ENCODE data around the gene CYP8B1. TPM values are rescaled to one million over a fixed set of nuclear protein-coding genes. Genes with fewer than 3 reads are reported as not detected.

The CYP8B1 gene
- total and polyA plus RNA-seq, 9 of the 15 experiments (the other 6 are each of a cell fraction or from before 2014, with no cell fraction given), result 0.04 TPM; not detected in 8

DNA sequence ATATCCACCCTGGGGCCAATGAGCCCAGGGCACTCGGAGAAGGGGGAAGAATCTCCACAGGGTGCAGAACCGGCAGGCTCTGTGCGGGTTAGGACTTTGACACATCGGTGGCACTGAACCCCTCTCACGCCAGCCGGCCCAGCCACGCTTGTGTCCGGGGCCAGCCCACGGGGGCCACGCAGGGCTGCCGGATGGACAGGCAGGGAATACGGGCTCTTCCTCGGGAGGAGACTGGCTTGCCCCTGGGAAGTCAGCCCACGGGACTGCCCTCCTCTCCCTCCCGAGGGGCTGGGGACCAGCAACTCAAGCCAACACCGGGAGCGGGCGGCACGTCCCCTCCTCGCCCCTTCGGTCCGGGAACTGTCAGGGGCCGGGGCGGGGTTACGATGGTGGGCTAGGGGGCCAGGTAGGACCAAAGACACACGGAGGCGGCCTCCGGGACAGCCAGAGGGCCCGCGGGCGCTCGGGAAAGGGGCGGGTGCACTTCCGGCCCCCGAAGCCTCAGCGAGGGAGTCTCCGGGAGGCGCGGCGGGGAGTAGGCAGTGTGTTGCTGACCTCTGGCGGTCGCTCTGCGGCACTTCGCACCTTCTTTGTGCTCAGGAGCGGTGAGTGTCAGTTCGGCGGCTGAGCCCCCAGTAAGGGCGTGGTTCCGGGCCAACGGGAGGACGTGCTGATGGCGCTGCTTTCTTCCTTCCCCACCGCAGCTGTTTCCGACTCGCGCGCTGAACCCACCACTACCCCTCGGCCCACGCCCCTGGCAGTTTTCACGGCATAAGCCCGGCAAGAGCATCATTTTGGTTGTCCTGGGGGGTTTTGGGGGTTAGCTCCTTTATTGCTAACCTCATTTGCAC, 5.1 kb upstream of the CYP8B1 start (continued):
- no peak; the same call in 1 of the 2 replicates for TF ChIP-seq OTX1 (CRISPR knock-in tag; IDR thresholded peaks at IDR 0.05)
- no peak for TF ChIP-seq ZNF277 (CRISPR knock-in tag; IDR thresholded peaks at IDR 0.05; ENCODE audit: borderline replicate concordance)
- no peak for TF ChIP-seq ATF1 (CRISPR knock-in tag; IDR thresholded peaks at IDR 0.05)
- TF ChIP-seq ATF1 (tag; IDR thresholded peaks at IDR 0.05), result peak; percentile 55; the same call in 1 of the 2 replicates
- peak; percentile 92 for TF ChIP-seq STAG1 (CRISPR knock-in tag; IDR thresholded peaks at IDR 0.05; ENCODE audit: borderline replicate concordance)
- 0 out of 2 replicates have a peak, but pooled peaks have one; percentile 41 for TF ChIP-seq FOXP1 (CRISPR knock-in tag; IDR thresholded peaks at IDR 0.05)
- TF ChIP-seq ZNF408 (CRISPR knock-in tag; IDR thresholded peaks at IDR 0.05; ENCODE audit: low read depth), result no peak
- TF ChIP-seq ZEB2 (IDR thresholded peaks at IDR 0.05), result 0 out of 2 replicates have a peak, but pooled peaks have one; percentile 31

DNA sequence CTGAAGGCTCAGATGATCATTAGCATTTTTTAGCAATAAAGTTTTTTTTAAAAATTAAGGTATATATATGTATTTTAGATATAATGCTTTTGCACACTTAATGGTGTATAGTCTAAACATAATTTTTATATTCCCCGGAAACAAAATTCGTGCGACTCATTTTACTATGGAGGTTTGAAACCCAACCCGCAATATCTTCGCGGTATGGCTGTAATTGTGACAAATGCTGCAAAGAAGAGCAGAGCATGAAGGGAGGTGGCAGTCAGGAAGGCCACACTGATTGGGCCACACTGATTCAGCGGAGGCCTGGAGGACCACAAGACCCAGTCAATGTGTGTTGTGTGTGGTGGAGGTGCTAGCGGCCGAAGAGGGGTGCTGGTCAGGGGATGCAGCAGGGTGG, 4.5 kb upstream of the CYP8B1 start:
- H3K4me3 ChIP-seq, result no peak overlapping the region
- no peaks in the 10 kb centered on the region for H3K9me1 ChIP-seq (ENCODE audit: control insufficient read depth, insufficient read depth, low read length)
- ChIA-PET POLR2A (interaction anchor here (0.6 kb wide), 1 partner anchor 55 kb away, joined by 3 read pairs; no protein-coding TSS in a partner anchor), CTCF (ENCODE audit: low intra/inter-chr PET ratio) (interaction anchor here (1.0 to 3.5 kb wide), 4 partner anchors 49 to 632 kb away, joined by 3 to 56 read pairs (median 15); no protein-coding TSS in a partner anchor)
- no peaks in the 10 kb centered on the region for H4K20me1 ChIP-seq (replicated peaks; ENCODE audit: control insufficient read depth, insufficient read depth, low read length)
- no peak overlapping the region for H3K27ac ChIP-seq (ENCODE audit: extremely low read depth, low read depth, low read length)
- 73% methylated on average over 9 of the region's 9 CpGs for WGBS (ENCODE audit: insufficient coverage, low coverage, missing lambda C conversion rate)
- intact Hi-C loops (cut with micrococcal nuclease) (loop anchor here (10.0 kb wide), 1 partner anchor 305 kb away; no protein-coding TSS in a partner anchor), in situ Hi-C loops (cut with MboI) (no loop called here)
- peak overlapping the region; percentile 85; the same call in 1 of the 2 replicates for H3K4me2 ChIP-seq (ENCODE audit: insufficient read depth, low read length)
- H3K27me3 ChIP-seq (ENCODE audit: control insufficient read depth in 2 of 2, insufficient read depth in 2 of 2, low read length in 2 of 2), result peaks cover 8 to 18% of the 10 kb centered on the region in 2 experiments; a peak in 4 of 5 replicates
- peak overlapping the region in 1 of 2 experiments; percentile 90; a peak in 2 of 4 replicates for H3K9ac ChIP-seq (ENCODE audit: insufficient read depth in 1 of 2, low read depth in 2 of 2, low read length in 2 of 2)
- ATAC-seq (no peak), DNase-seq (ENCODE audit: extremely low read depth in 1 of 4, low spot score in 3 of 4) (no peak), FAIRE-seq (no peak)
- no TSS peak for BruUV-seq (replicated peaks)
- TF ChIP-seq ILK (tag; IDR thresholded peaks at IDR 0.05; ENCODE audit: borderline replicate concordance, low read depth) (no peak), U2AF2 (optimal IDR thresholded peaks at IDR 0.05; ENCODE audit: low read depth, low read length) (no peak)
- TF ChIP-seq, protein P1, sequence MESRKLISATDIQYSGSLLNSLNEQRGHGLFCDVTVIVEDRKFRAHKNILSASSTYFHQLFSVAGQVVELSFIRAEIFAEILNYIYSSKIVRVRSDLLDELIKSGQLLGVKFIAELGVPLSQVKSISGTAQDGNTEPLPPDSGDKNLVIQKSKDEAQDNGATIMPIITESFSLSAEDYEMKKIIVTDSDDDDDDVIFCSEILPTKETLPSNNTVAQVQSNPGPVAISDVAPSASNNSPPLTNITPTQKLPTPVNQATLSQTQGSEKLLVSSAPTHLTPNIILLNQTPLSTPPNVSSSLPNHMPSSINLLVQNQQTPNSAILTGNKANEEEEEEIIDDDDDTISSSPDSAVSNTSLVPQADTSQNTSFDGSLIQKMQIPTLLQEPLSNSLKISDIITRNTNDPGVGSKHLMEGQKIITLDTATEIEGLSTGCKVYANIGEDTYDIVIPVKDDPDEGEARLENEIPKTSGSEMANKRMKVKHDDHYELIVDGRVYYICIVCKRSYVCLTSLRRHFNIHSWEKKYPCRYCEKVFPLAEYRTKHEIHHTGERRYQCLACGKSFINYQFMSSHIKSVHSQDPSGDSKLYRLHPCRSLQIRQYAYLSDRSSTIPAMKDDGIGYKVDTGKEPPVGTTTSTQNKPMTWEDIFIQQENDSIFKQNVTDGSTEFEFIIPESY (CRISPR knock-in tag; IDR thresholded peaks at IDR 0.05), result peak; percentile 66; the same call in 1 of the 2 replicates
- H3K9me3 ChIP-seq (replicated peaks; ENCODE audit: control insufficient read depth, insufficient read depth, low read depth, low read length), result no peaks in the 10 kb centered on the region
- H2AFZ ChIP-seq (ENCODE audit: low read depth, low read length), result peak overlapping the region; percentile 90
- peaks cover 0 to 12% of the 10 kb centered on the region in 2 experiments; a peak in 3 of 5 replicates for H3K4me1 ChIP-seq (replicated peaks in 1 of 2; ENCODE audit: control insufficient read depth in 2 of 2, insufficient read depth in 2 of 2, low read length in 2 of 2)
- H3K36me3 ChIP-seq (ENCODE audit: control insufficient read depth, insufficient read depth, low read length), result no peaks in the 10 kb centered on the region
- no peaks in the 10 kb centered on the region for H3K79me2 ChIP-seq (ENCODE audit: control insufficient read depth, insufficient read depth, low read length)

Data from K562 (cell line).